Stimulated activated CD8-positive, alpha-beta memory T cell treated with anti-CD3 and anti-CD28 coated beads, Interleukin-12 subunit alpha, Interleukin-12 subunit beta, amount 100 ng/mL, for 24 hours (primary cell): ENCODE results near the gene FXR2.

Experiments used
- DNase-seq: peaks from one replicate; pipeline ENCODE4 v3.0.0-alpha.2; 2020; ENCODE audit errors: extremely low read depth

Gene FXR2

GRCh38 chr17:7589204-7589868, 25.4 kb downstream of the FXR2 start:
- no peak for DNase-seq

GRCh38 chr17:7588553-7589203, 26.0 kb downstream of the FXR2 start:
- DNase-seq, result no peak

GRCh38 chr17:7587420-7588151, 27.1 kb downstream of the FXR2 start:
- no peak for DNase-seq

GRCh38 chr17:7586673-7587419, 27.9 kb downstream of the FXR2 start:
- no peak for DNase-seq

GRCh38 chr17:7583253-7584109, 31.2 kb downstream of the FXR2 start, which contains the start of gene MPDU1:
Gene MPDU1, plus strand, starts transcription at chr17:7583852. Its CDS starts 11 bp downstream, at chr17:7583863.
- peak; percentile 88 for DNase-seq

GRCh38 chr17:7582396-7583252, 32.1 kb downstream of the FXR2 start:
- DNase-seq, result no peak

GRCh38 chr17:7580604-7581575, 33.8 kb downstream of the FXR2 start:
- DNase-seq, result no peak

GRCh38 chr17:7579834-7580603, 34.7 kb downstream of the FXR2 start:
- DNase-seq, result no peak

GRCh38 chr17:7579001-7579833, 35.5 kb downstream of the FXR2 start, which contains the start of gene CD68:
Gene CD68, plus strand, starts transcription at chr17:7579638. Its CDS starts 40 bp downstream, at chr17:7579678.
- DNase-seq, result no peak

- no peak for DNase-seq
These were observed 37.1 kb downstream of the FXR2 start for GRCh38 chr17:7577327-7578199.

- DNase-seq, result no peak
These were observed 38.2 kb downstream of the FXR2 start for GRCh38 chr17:7576432-7576937.

- DNase-seq, result no peak
These were observed 38.7 kb downstream of the FXR2 start for GRCh38 chr17:7575959-7576358.

- no peak for DNase-seq
These were observed 39.2 kb downstream of the FXR2 start for GRCh38 chr17:7575481-7575883.

- DNase-seq, result no peak
These were observed 40.3 kb downstream of the FXR2 start for GRCh38 chr17:7574176-7574953.
